ENCODE data around the gene MYCBPAP. TPM values are rescaled to one million over a fixed set of nuclear protein-coding genes. Genes with fewer than 3 reads are reported as not detected.

Gene MYCBPAP
- total RNA-seq, 4 donors from 2014 or later, result not detected

DNA sequence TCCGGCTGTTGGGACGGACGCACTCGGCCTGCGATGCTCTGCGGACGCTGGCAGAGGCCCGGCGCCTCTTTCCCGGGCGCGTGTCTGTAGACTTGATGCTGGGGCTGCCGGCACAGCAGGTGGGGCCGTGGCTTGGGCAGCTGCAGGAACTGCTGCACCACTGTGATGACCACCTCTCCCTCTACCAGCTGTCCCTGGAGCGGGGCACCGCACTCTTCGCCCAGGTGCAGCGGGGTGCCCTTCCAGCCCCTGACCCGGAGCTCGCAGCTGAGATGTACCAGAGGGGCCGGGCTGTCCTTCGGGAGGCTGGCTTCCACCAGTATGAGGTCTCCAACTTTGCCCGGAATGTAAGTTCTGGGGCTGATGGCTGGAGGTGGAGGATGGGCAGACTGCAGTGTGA, 26.1 kb upstream of the MYCBPAP start:
- Histone ChIP-seq H3K27me3 (no peaks in the 10 kb centered on the region), H3K9me3 (no peaks in the 10 kb centered on the region), H3K36me3 (peaks cover 0 to 35% of the 10 kb centered on the region in 2 donors), H3K27ac (peak overlapping the region; percentile 95 to 98 (median 97)), H3K4me1 (peaks cover 32 to 36% of the 10 kb centered on the region in 2 donors), H3K4me3 (no peak overlapping the region)
- in situ Hi-C loops (cut with MboI; ENCODE audit: low sequenced_read_pairs in 4 of 4) (loop anchor here in 2 of 4 donors (10.0 to 25.0 kb wide), 2 partner anchors 95 to 223 kb away; partner anchors contain the start of genes ANKRD40 (in 1 of the 2) and LRRC59 (in 1 of the 2)), intact Hi-C loops (cut with DNase I; ENCODE audit: low total_unique reads) (loop anchor here (1.0 to 10.0 kb wide), 4 partner anchors 27 to 223 kb away; partner anchors contain the start of genes ANKRD40, MYCBPAP and SPATA20)
- ATAC-seq (no peak), DNase-seq (no peak)
- TF ChIP-seq, protein P1, sequence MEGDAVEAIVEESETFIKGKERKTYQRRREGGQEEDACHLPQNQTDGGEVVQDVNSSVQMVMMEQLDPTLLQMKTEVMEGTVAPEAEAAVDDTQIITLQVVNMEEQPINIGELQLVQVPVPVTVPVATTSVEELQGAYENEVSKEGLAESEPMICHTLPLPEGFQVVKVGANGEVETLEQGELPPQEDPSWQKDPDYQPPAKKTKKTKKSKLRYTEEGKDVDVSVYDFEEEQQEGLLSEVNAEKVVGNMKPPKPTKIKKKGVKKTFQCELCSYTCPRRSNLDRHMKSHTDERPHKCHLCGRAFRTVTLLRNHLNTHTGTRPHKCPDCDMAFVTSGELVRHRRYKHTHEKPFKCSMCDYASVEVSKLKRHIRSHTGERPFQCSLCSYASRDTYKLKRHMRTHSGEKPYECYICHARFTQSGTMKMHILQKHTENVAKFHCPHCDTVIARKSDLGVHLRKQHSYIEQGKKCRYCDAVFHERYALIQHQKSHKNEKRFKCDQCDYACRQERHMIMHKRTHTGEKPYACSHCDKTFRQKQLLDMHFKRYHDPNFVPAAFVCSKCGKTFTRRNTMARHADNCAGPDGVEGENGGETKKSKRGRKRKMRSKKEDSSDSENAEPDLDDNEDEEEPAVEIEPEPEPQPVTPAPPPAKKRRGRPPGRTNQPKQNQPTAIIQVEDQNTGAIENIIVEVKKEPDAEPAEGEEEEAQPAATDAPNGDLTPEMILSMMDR (IDR thresholded peaks at IDR 0.05 in 4 of 5, conservative IDR thresholded peaks at IDR 0.05 in 1 of 5), result no peak
- TF ChIP-seq POLR2A (IDR thresholded peaks at IDR 0.05), result no peak

DNA sequence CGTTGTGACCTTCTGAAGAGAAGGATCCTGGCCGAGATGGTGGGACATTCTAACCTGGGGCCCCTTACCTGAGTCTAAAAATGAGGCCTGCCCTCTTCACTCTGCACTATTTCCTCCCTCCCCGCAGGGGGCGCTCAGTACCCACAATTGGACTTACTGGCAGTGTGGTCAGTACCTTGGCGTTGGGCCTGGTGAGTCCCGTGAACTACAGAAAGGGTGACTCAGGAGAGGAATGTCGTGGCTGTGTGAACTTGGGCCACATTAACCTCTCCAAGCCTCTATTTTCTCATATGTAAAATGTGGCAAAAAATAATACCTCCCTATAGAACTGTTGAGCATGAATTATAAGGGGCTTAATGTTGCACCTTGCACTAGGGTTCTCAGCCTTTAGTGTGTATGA, 25.7 kb upstream of the MYCBPAP start:
- DNase-seq (peak; percentile 94 to 98), ATAC-seq (peak; percentile 79)
- Histone ChIP-seq H3K9me3 (no peaks in the 10 kb centered on the region), H3K27me3 (no peaks in the 10 kb centered on the region), H3K4me3 (no peak overlapping the region), H3K4me1 (peaks cover 31 to 36% of the 10 kb centered on the region in 2 donors), H3K36me3 (peaks cover 0 to 39% of the 10 kb centered on the region in 2 donors), H3K27ac (peak overlapping the region; percentile 95 to 98 (median 97))
- no peak for TF ChIP-seq POLR2A (IDR thresholded peaks at IDR 0.05)
- TF ChIP-seq, protein P1 (IDR thresholded peaks at IDR 0.05 in 4 of 5, conservative IDR thresholded peaks at IDR 0.05 in 1 of 5), result peak; percentile 87 to 96 (median 95)
- intact Hi-C loops (cut with DNase I; ENCODE audit: low total_unique reads), result loop anchor here (1.0 to 10.0 kb wide), 4 partner anchors 26 to 222 kb away; partner anchors contain the start of genes ANKRD40, MYCBPAP and SPATA20
- in situ Hi-C loops (cut with MboI; ENCODE audit: low sequenced_read_pairs in 4 of 4), result loop anchor here in 2 of 4 donors (10.0 to 25.0 kb wide), 2 partner anchors 95 to 222 kb away; partner anchors contain the start of genes ANKRD40 (in 1 of the 2) and LRRC59 (in 1 of the 2)

DNA sequence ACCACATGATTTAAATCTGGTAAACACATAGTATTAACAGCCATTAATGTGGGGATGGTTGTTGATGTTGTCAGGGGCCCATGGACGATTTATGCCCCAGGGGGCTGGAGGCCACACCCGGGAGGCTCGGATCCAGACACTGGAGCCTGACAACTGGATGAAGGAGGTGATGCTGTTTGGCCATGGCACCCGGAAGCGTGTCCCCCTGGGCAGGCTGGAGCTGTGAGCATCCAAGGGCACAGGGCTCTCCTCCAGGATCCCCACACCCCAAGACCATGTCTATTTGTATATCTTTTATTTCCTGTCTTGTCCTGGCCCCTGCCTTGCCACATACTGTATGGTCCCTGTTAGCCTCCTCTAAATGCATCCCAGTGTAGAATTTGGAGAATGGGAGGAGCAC, 25.0 kb upstream of the MYCBPAP start:
- Histone ChIP-seq H3K27ac (peak overlapping the region; percentile 95 to 98 (median 97)), H3K36me3 (peaks cover 0 to 40% of the 10 kb centered on the region in 2 donors), H3K4me3 (no peak overlapping the region), H3K4me1 (peaks cover 24 to 32% of the 10 kb centered on the region in 2 donors), H3K9me3 (no peaks in the 10 kb centered on the region), H3K27me3 (no peaks in the 10 kb centered on the region)
- no peak for DNase-seq
- ATAC-seq, result no peak
- TF ChIP-seq, protein P1 (IDR thresholded peaks at IDR 0.05 in 4 of 5, conservative IDR thresholded peaks at IDR 0.05 in 1 of 5), result no peak
- TF ChIP-seq POLR2A (IDR thresholded peaks at IDR 0.05), result no peak
- intact Hi-C loops (cut with DNase I; ENCODE audit: low total_unique reads) (loop anchor here (2.0 to 10.0 kb wide), 3 partner anchors 26 to 222 kb away; partner anchors contain the start of genes ANKRD40 and MYCBPAP), in situ Hi-C loops (cut with MboI; ENCODE audit: low sequenced_read_pairs in 4 of 4) (loop anchor here in 2 of 4 donors (10.0 to 25.0 kb wide), 2 partner anchors 96 to 222 kb away; partner anchors contain the start of genes ANKRD40 (in 1 of the 2) and LRRC59 (in 1 of the 2))

DNA sequence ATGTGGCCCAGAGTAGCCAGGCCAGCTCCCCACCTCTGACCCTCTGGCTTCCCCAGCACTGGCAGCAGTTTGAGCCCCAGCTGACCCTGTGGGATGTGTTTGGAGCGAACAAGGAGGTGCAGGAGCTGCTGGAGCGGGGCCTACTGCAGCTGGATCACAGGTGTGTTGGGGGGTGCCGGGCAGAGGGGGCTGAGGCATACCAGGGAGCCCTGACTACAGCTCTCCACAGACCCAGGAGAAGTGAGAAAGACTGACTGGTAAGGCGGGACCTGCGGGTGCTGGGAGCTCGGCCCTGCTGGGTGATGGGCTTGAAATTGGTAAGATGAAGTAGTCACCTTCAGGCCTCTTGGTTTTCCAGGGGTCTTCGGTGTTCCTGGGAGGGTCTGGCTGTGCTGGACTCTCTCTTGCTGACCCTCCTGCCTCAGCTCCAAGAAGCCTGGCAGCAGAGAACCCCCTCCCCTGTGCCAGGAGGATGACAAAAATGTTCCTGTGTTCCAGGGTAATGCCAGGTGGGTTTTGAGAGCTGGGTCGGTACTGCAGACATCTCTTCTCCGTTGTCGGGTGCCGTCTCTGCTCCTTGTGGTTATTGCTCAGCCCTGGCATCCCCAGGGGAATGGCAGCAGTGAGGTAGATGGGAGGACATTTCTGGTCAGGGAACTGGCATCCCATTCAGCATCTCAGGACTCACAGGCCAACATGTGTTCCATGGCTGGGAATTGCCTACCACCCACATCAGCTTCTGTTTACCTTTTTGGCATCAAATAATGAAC, 23.7 kb upstream of the MYCBPAP start:
- no peak for TF ChIP-seq POLR2A (IDR thresholded peaks at IDR 0.05)
- TF ChIP-seq, protein P1 (IDR thresholded peaks at IDR 0.05 in 4 of 5, conservative IDR thresholded peaks at IDR 0.05 in 1 of 5), result no peak
- no peak overlapping the region for H3K4me3 ChIP-seq
- H3K27me3 ChIP-seq, result no peaks in the 10 kb centered on the region
- intact Hi-C loops (cut with DNase I; ENCODE audit: low total_unique reads), result loop anchor here (5.0 to 10.0 kb wide), 2 partner anchors 122 to 220 kb away; partner anchors contain the start of gene ANKRD40
- in situ Hi-C loops (cut with MboI; ENCODE audit: low sequenced_read_pairs in 4 of 4), result loop anchor here in 3 of 4 donors (5.0 to 25.0 kb wide), 3 partner anchors 97 to 220 kb away; partner anchors contain the start of genes ANKRD40 (in 1 of the 3) and LRRC59 (in 1 of the 3)
- no peaks in the 10 kb centered on the region for H3K9me3 ChIP-seq
- no peak overlapping the region for H3K27ac ChIP-seq
- H3K36me3 ChIP-seq, result peaks cover 0 to 40% of the 10 kb centered on the region in 2 donors
- no peak for ATAC-seq
- no peak for DNase-seq
- peaks cover 18 to 28% of the 10 kb centered on the region in 2 donors for H3K4me1 ChIP-seq
